MM.1S (cell line): Measurements from ENCODE around the gene RFPL1.

Experiments used
- EZH2 ChIP-seq: fragments of 300-600 bp; sonication (generic); optimal IDR thresholded peaks from 2 replicates; pipeline ENCODE3; 2017; ENCODE audit warnings: low read depth, mild to moderate bottlenecking, antibody characterized with exemption, low read length, mixed read lengths
- TF ChIP-seq, protein P1 (sequence below): fragments of 300-600 bp; sonication (generic); IDR thresholded peaks from 2 replicates; pipeline ENCODE4 v1.5.1; 2016; ENCODE audit warnings: antibody characterized with exemption, low read length, mixed read lengths

DNA sequence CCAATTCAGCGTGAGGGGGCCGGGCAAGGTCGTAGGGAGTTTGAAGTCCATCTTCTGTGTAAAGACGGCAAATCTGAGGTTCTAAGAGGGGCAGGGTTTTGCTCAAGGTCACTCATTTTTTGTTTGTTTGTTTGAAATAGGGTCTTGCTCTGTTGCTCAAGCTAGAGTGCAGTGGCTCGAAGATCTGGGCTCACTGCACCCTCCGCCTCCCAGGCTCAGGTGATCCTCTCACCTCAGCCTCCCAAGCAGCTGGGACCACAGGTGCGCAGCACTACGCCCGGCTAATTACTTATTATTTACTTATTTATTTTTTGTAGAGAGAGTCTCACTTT, 49.7 kb upstream of the RFPL1 start:
- TF ChIP-seq, protein P1, sequence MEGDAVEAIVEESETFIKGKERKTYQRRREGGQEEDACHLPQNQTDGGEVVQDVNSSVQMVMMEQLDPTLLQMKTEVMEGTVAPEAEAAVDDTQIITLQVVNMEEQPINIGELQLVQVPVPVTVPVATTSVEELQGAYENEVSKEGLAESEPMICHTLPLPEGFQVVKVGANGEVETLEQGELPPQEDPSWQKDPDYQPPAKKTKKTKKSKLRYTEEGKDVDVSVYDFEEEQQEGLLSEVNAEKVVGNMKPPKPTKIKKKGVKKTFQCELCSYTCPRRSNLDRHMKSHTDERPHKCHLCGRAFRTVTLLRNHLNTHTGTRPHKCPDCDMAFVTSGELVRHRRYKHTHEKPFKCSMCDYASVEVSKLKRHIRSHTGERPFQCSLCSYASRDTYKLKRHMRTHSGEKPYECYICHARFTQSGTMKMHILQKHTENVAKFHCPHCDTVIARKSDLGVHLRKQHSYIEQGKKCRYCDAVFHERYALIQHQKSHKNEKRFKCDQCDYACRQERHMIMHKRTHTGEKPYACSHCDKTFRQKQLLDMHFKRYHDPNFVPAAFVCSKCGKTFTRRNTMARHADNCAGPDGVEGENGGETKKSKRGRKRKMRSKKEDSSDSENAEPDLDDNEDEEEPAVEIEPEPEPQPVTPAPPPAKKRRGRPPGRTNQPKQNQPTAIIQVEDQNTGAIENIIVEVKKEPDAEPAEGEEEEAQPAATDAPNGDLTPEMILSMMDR = no peak
- TF ChIP-seq EZH2 = no peak
